ENCODE measurements around the gene TAAR9.

GRCh38 chr6:132515386-132515785 lies 22.7 kb upstream of the TAAR9 start:
- no peak for TF ChIP-seq POLR2A (IDR thresholded peaks at IDR 0.05)
- TF ChIP-seq CTCF (IDR thresholded peaks at IDR 0.05), result no peak
- TF ChIP-seq EP300 (IDR thresholded peaks at IDR 0.05), result no peak
- TF ChIP-seq POLR2AphosphoS5 (IDR thresholded peaks at IDR 0.05), result no peak

Data from sigmoid colon (tissue), 4 donors.